ENCODE measurements around the gene SRP54. TPM values are rescaled to one million over a fixed set of nuclear protein-coding genes. Genes with fewer than 3 reads are reported as not detected.
"Not testable (repeated sequence)": the region's sequence is repeated elsewhere in the genome, so short reads cannot be mapped to it uniquely, and the experiment has no call there.

SRP54 gene
- polyA plus RNA-seq, 1 donor = 49.1 TPM

- no peak for DNase-seq (ENCODE audit: low read depth)
These were observed 462 bp downstream of the SRP54 start for GRCh38 chr14:34983148-34983760.

GRCh38 chr14:34983786-34984185 lies 994 bp downstream of the SRP54 start:
- DNase-seq (ENCODE audit: low read depth) = no peak

GRCh38 chr14:34985740-34986139 lies 2.9 kb downstream of the SRP54 start:
- no peak for DNase-seq (ENCODE audit: low read depth)

- DNase-seq (ENCODE audit: low read depth) = no peak
These were observed 4.4 kb downstream of the SRP54 start for GRCh38 chr14:34987180-34987579.

GRCh38 chr14:34989762-34990161 lies 7.0 kb downstream of the SRP54 start:
- DNase-seq (ENCODE audit: low read depth) = no peak

- DNase-seq (ENCODE audit: low read depth) = no peak
These were observed 10.6 kb downstream of the SRP54 start for GRCh38 chr14:34993426-34993825.

GRCh38 chr14:34994668-34995067 lies 11.9 kb downstream of the SRP54 start:
- no peak for DNase-seq (ENCODE audit: low read depth)

GRCh38 chr14:34997762-34998161 lies 15.0 kb downstream of the SRP54 start:
- no peak for DNase-seq (ENCODE audit: low read depth)

- DNase-seq (ENCODE audit: low read depth) = no peak
These were observed 16.7 kb downstream of the SRP54 start for GRCh38 chr14:34999500-34999899.

GRCh38 chr14:35001621-35002020 lies 18.8 kb downstream of the SRP54 start:
- DNase-seq (ENCODE audit: low read depth) = no peak

- DNase-seq (ENCODE audit: low read depth) = no peak
These were observed 22.0 kb downstream of the SRP54 start for GRCh38 chr14:35004839-35005238.

- DNase-seq (ENCODE audit: low read depth) = no peak
These were observed 33.8 kb downstream of the SRP54 start for GRCh38 chr14:35016568-35016967.

- no peak for DNase-seq (ENCODE audit: low read depth)
These were observed 37.9 kb downstream of the SRP54 start for GRCh38 chr14:35020713-35021112.

- DNase-seq (ENCODE audit: low read depth) = no peak
These were observed 45.6 kb downstream of the SRP54 start for GRCh38 chr14:35028435-35028834.

- DNase-seq (ENCODE audit: low read depth) = no peak
These were observed 49.8 kb downstream of the SRP54 start for GRCh38 chr14:35032562-35032961.

GRCh38 chr14:35034440-35034833 lies 51.6 kb downstream of the SRP54 start:
- DNase-seq (ENCODE audit: low read depth) = no peak

- not testable (repeated sequence) for DNase-seq (ENCODE audit: low read depth)
These were observed 52.3 kb downstream of the SRP54 start for GRCh38 chr14:35034944-35035554.

- not testable (repeated sequence) for DNase-seq (ENCODE audit: low read depth)
These were observed 55.5 kb downstream of the SRP54 start for GRCh38 chr14:35038312-35038711.

GRCh38 chr14:35042632-35043031 lies 59.8 kb downstream of the SRP54 start:
- no peak for DNase-seq (ENCODE audit: low read depth)

GRCh38 chr14:35043046-35043445 lies 60.3 kb downstream of the SRP54 start:
- no peak for DNase-seq (ENCODE audit: low read depth)

GRCh38 chr14:35044939-35045797 lies 62.4 kb downstream of the SRP54 start:
- peak; percentile 8 for DNase-seq (ENCODE audit: low read depth)

GRCh38 chr14:35045798-35046047 lies 62.9 kb downstream of the SRP54 start:
- DNase-seq (ENCODE audit: low read depth) = no peak

Data from forelimb muscle (tissue), 1 donor.